HCT116 (cell line): ENCODE measurements around the gene MST1R. TPM values are rescaled to one million over a fixed set of nuclear protein-coding genes. Genes with fewer than 3 reads are reported as not detected.

Experiments used
- ATAC-seq: fragments of 200-7000 bp; cut with Tn5 transposase; 2 replicates; pipeline ENCODE4 v1.9.1; 2020; ENCODE audit warnings: mild to moderate bottlenecking, moderate library complexity
- BruUV-seq: library from RNA; stranded (reverse); fragments of 400-500 nt; replicated peaks from 2 replicates; lab custom pipeline; 2021; lab: Mats Ljungman, UMichigan
- CTCF ChIA-PET: fragments of 300-600 bp; sonication (Branson Sonifier 250); formaldehyde crosslinking; loops from one replicate; lab custom pipeline; 2021; ENCODE audit warnings: antibody characterized with exemption; lab: Charles Lee
- POLR2A ChIA-PET: fragments of 300-600, 350-600 bp; sonication (Branson Sonifier 250); formaldehyde crosslinking; loops from one replicate; lab custom pipeline; 2021; ENCODE audit warnings: antibody characterized with exemption; lab: Charles Lee
- RAD21 ChIA-PET, 2 experiments: fragments of 300-600 bp; sonication (Branson Sonifier 250); formaldehyde crosslinking; loops; one replicate each; lab custom pipeline; 2023; ENCODE audit warnings: low total read pairs in 2 of 2; ENCODE audit not compliant: uncharacterized antibody in 2 of 2, unreplicated experiment in 2 of 2, low non-redundant PET in 1 of 2; lab: Charles Lee
- DNase-seq: peaks from one replicate; pipeline ENCODE4 v3.0.0-alpha.2; 2010; ENCODE audit warnings: low read depth, low spot score
- H2AFZ ChIP-seq: fragments of 200-600 bp; shearing (Covaris generic), sonication (generic); 2 replicates; pipeline ENCODE4 v1.6.1; 2017; ENCODE audit warnings: low read depth, mixed run types, mixed read lengths, antibody characterized with exemption, low read length; ENCODE audit not compliant: poor library complexity, severe bottlenecking
- H3K27ac ChIP-seq: 2 replicates; pipeline ENCODE4 v1.5.1; 2012; ENCODE audit warnings: low read depth, low read length
- H3K27me3 ChIP-seq: fragments of 200-600 bp; sonication (generic); 2 replicates; pipeline ENCODE4 v1.6.1; 2016; ENCODE audit warnings: mixed run types, low read length, mixed read lengths; ENCODE audit not compliant: insufficient read depth
- H3K36me3 ChIP-seq, 2 experiments: fragments of 200-500 bp in 1 of 2; fragments of 200-600 bp in 1 of 2; sonication (Bioruptor generic) in 1 of 2; sonication (generic) in 1 of 2; 2 replicates each; pipeline versions ENCODE4 v1.5.1 to v1.6.1; 2014 to 2016; ENCODE audit warnings: low read length in 2 of 2, inconsistent platforms in 1 of 2, mixed read lengths in 1 of 2, mixed run types in 1 of 2; ENCODE audit not compliant: insufficient read depth in 2 of 2, control insufficient read depth in 1 of 2
- H3K4me1 ChIP-seq, 2 experiments: fragments of 200-600 bp in 1 of 2; sonication (generic) in 1 of 2; 2 replicates each; pipeline versions ENCODE4 v1.5.1 to v1.6.1; 2012 to 2017; ENCODE audit warnings: low read length in 2 of 2, inconsistent platforms in 1 of 2, mild to moderate bottlenecking in 1 of 2, mixed read lengths in 1 of 2, mixed run types in 1 of 2, moderate library complexity in 1 of 2; ENCODE audit not compliant: insufficient read depth in 2 of 2, control insufficient read depth in 1 of 2
- H3K4me2 ChIP-seq: fragments of 200-600 bp; sonication (generic); 2 replicates; pipeline ENCODE4 v1.6.1; 2017; ENCODE audit warnings: mixed run types, low read length, mixed read lengths
- H3K4me3 ChIP-seq, 2 experiments: fragments of 200-600 bp in 1 of 2; sonication (generic) in 1 of 2; replicated peaks in 1 of 2; 2 replicates each; pipeline ENCODE4 v1.5.1; 2011 to 2016; ENCODE audit warnings: low read length in 2 of 2, control low read depth in 1 of 2, low read depth in 1 of 2, mild to moderate bottlenecking in 1 of 2, mixed read lengths in 1 of 2, mixed run types in 1 of 2
- H3K79me2 ChIP-seq: fragments of 200-600 bp; sonication (generic); 2 replicates; pipeline ENCODE4 v1.6.1; 2017; ENCODE audit warnings: mild to moderate bottlenecking, mixed run types, low read length, moderate library complexity, mixed read lengths; ENCODE audit not compliant: insufficient read depth
- H3K9ac ChIP-seq: fragments of 200-600 bp; sonication (generic); 2 replicates; pipeline ENCODE4 v1.6.1; 2016; ENCODE audit warnings: low read length, mixed read lengths
- H3K9me2 ChIP-seq: fragments of 200-600 bp; sonication (generic), shearing (Covaris generic); 2 replicates; pipeline ENCODE4 v1.6.1; 2017; ENCODE audit warnings: mixed run types, mild to moderate bottlenecking, moderate library complexity; ENCODE audit not compliant: insufficient read depth
- H3K9me3 ChIP-seq, 2 experiments: fragments of 200-500 bp in 1 of 2; fragments of 200-600 bp in 1 of 2; sonication (Bioruptor generic) in 1 of 2; sonication (generic) in 1 of 2; 2 replicates each; pipeline ENCODE4 v1.6.1; 2014 to 2017; ENCODE audit warnings: low read length in 2 of 2, mixed read lengths in 2 of 2, inconsistent platforms in 1 of 2, low read depth in 1 of 2, mild to moderate bottlenecking in 1 of 2, mixed run types in 1 of 2, moderate library complexity in 1 of 2; ENCODE audit not compliant: control insufficient read depth in 1 of 2, insufficient read depth in 1 of 2
- H4K20me1 ChIP-seq: fragments of 200-600 bp; sonication (generic), shearing (Covaris generic); 2 replicates; pipeline ENCODE4 v1.6.1; 2017; ENCODE audit warnings: mixed run types, mild to moderate bottlenecking, moderate library complexity; ENCODE audit not compliant: insufficient read depth
- EZH2 ChIP-seq: fragments of 200-600 bp; sonication (generic); IDR thresholded peaks from 2 replicates; pipeline ENCODE4 v1.6.1; 2017; ENCODE audit warnings: antibody characterized with exemption, mixed run types
- FOSL1 ChIP-seq: IDR thresholded peaks from 2 replicates; pipeline ENCODE4 v1.6.1; 2012; ENCODE audit warnings: low read depth
- POLR2A ChIP-seq: IDR thresholded peaks from 2 replicates; pipeline ENCODE4 v1.7.0; 2011; ENCODE audit warnings: borderline replicate concordance; ENCODE audit not compliant: insufficient read depth, insufficient read length; ENCODE audit errors: extremely low read depth
- SIN3A ChIP-seq: IDR thresholded peaks from 2 replicates; pipeline ENCODE4 v1.6.1; 2012; ENCODE audit warnings: low read depth
- TCF7L2 ChIP-seq: IDR thresholded peaks from 2 replicates; pipeline ENCODE4 v1.7.0; 2011; ENCODE audit warnings: borderline replicate concordance, inconsistent platforms; ENCODE audit not compliant: insufficient read depth, insufficient read length; ENCODE audit errors: extremely low read depth
- ZBTB33 ChIP-seq: IDR thresholded peaks from 2 replicates; pipeline ENCODE4 v1.6.1; 2011; ENCODE audit warnings: mild to moderate bottlenecking, low read length, moderate library complexity; ENCODE audit not compliant: insufficient replicate concordance; ENCODE audit errors: extremely low read depth
- intact Hi-C: fragments of 100-400 bp; cut with micrococcal nuclease; formaldehyde crosslinking; loops from 2 replicates; pipeline ENCODE4 v1.10.0; 2022
- total RNA-seq: library from RNA; stranded (reverse); gene quantifications from one replicate; pipeline ENCODE4 v1.2.1, GENCODE V29; 2021; ENCODE audit not compliant: unreplicated experiment
- TF ChIP-seq, protein P1 (sequence below): IDR thresholded peaks from 2 replicates; pipeline ENCODE4 v1.6.1; 2012
- TF ChIP-seq, protein P2 (sequence below), 3 experiments: fragments of 200-600 bp in 1 of 3; sonication (generic) in 1 of 3; IDR thresholded peaks in 2 of 3; conservative IDR thresholded peaks in 1 of 3; 2 replicates each; pipeline ENCODE4 v1.5.1; 2012 to 2017; ENCODE audit warnings: low read depth in 2 of 3, low read length in 2 of 3, antibody characterized with exemption in 1 of 3, borderline replicate concordance in 1 of 3, control low read depth in 1 of 3, mild to moderate bottlenecking in 1 of 3, mixed read lengths in 1 of 3, mixed run types in 1 of 3, moderate library complexity in 1 of 3; ENCODE audit not compliant: insufficient read depth in 1 of 3

MST1R gene
- total RNA-seq, 1 experiment from 2014 or later = 113 TPM

- Histone ChIP-seq H3K79me2 (peaks cover 96% of the 10 kb centered on the region), H3K27me3 (no peaks in the 10 kb centered on the region), H3K27ac (no peak overlapping the region), H3K4me2 (no peak overlapping the region), H3K4me3 (no peak overlapping the region), H2AFZ (no peak overlapping the region), H4K20me1 (no peaks in the 10 kb centered on the region), H3K9me3 (no peaks in the 10 kb centered on the region), H3K4me1 (peaks cover 21 to 26% of the 10 kb centered on the region in 2 experiments), H3K36me3 (no peaks in the 10 kb centered on the region), H3K9me2 (no peaks in the 10 kb centered on the region), H3K9ac (no peak overlapping the region)
- ChIA-PET POLR2A (no interaction called here), RAD21 (no interaction called here), CTCF (no interaction called here)
- TF ChIP-seq, protein P1, sequence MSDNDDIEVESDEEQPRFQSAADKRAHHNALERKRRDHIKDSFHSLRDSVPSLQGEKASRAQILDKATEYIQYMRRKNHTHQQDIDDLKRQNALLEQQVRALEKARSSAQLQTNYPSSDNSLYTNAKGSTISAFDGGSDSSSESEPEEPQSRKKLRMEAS = no peak
- TF ChIP-seq TCF7L2 (no peak), ZBTB33 (no peak), SIN3A (no peak), EZH2 (no peak), FOSL1 (no peak), POLR2A (no peak)
- TF ChIP-seq, protein P2, sequence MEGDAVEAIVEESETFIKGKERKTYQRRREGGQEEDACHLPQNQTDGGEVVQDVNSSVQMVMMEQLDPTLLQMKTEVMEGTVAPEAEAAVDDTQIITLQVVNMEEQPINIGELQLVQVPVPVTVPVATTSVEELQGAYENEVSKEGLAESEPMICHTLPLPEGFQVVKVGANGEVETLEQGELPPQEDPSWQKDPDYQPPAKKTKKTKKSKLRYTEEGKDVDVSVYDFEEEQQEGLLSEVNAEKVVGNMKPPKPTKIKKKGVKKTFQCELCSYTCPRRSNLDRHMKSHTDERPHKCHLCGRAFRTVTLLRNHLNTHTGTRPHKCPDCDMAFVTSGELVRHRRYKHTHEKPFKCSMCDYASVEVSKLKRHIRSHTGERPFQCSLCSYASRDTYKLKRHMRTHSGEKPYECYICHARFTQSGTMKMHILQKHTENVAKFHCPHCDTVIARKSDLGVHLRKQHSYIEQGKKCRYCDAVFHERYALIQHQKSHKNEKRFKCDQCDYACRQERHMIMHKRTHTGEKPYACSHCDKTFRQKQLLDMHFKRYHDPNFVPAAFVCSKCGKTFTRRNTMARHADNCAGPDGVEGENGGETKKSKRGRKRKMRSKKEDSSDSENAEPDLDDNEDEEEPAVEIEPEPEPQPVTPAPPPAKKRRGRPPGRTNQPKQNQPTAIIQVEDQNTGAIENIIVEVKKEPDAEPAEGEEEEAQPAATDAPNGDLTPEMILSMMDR (IDR thresholded peaks at IDR 0.05 in 2 of 3, conservative IDR thresholded peaks at IDR 0.05 in 1 of 3; ENCODE audit: borderline replicate concordance in 1 of 3, insufficient read depth in 1 of 3, low read depth in 2 of 3, low read length in 2 of 3) = no peak
- no peak for ATAC-seq
- intact Hi-C loops = no loop called here
- no TSS peak for BruUV-seq
- no peak for DNase-seq
These were observed 49.3 kb upstream of the MST1R start for GRCh38 chr3:49952924-49953323.
